ENCODE measurements around the gene HEG1. TPM values are rescaled to one million over a fixed set of nuclear protein-coding genes. Genes with fewer than 3 reads are reported as not detected.

HEG1 gene
- total RNA-seq, 1 experiment from 2014 or later: 57.9 TPM

- no peak overlapping the region for H3K4me3 ChIP-seq (ENCODE audit: low read length)
- H3K4me1 ChIP-seq (ENCODE audit: low read length): peaks cover 85% of the 10 kb centered on the region
- no peaks in the 10 kb centered on the region for H3K27me3 ChIP-seq (ENCODE audit: low read length)
- H3K4me2 ChIP-seq (ENCODE audit: low read depth, low read length, poor library complexity, severe bottlenecking): no peak overlapping the region
- H4K20me1 ChIP-seq (ENCODE audit: insufficient read depth, low read depth, low read length): peaks cover 18% of the 10 kb centered on the region; the same call in 1 of the 2 replicates
- H3K27ac ChIP-seq (ENCODE audit: low read length): peak overlapping the region; percentile 88; the same call in 1 of the 2 replicates
- H3K36me3 ChIP-seq (ENCODE audit: insufficient read depth, low read length): peaks cover 39% of the 10 kb centered on the region
- no peak for DNase-seq
- peaks cover 98% of the 10 kb centered on the region for H3K79me2 ChIP-seq (ENCODE audit: low read length)
- H3K9ac ChIP-seq (ENCODE audit: low read length): no peak overlapping the region
- H2AFZ ChIP-seq (ENCODE audit: low read length): no peak overlapping the region
- H3K9me2 ChIP-seq (replicated peaks; ENCODE audit: insufficient read depth, low read length): no peaks in the 10 kb centered on the region
- H3K9me3 ChIP-seq (ENCODE audit: low read length): no peaks in the 10 kb centered on the region
Observed at GRCh38 chr3:125050488-125051090, 5.2 kb downstream of the HEG1 start.

- peak overlapping the region; percentile 46 for H3K27ac ChIP-seq (ENCODE audit: low read length)
- H3K4me3 ChIP-seq (ENCODE audit: low read length): no peak overlapping the region
- no peak overlapping the region for H3K4me2 ChIP-seq (ENCODE audit: low read depth, low read length, poor library complexity, severe bottlenecking)
- peaks cover 58% of the 10 kb centered on the region for H3K36me3 ChIP-seq (ENCODE audit: insufficient read depth, low read length)
- no peak overlapping the region for H3K9ac ChIP-seq (ENCODE audit: low read length)
- H3K9me3 ChIP-seq (ENCODE audit: low read length): no peaks in the 10 kb centered on the region
- H2AFZ ChIP-seq (ENCODE audit: low read length): no peak overlapping the region
- no peak for DNase-seq
- no peaks in the 10 kb centered on the region for H3K27me3 ChIP-seq (ENCODE audit: low read length)
- peaks cover 97% of the 10 kb centered on the region for H3K4me1 ChIP-seq (ENCODE audit: low read length)
- peaks cover 16% of the 10 kb centered on the region; the same call in 1 of the 2 replicates for H4K20me1 ChIP-seq (ENCODE audit: insufficient read depth, low read depth, low read length)
- H3K79me2 ChIP-seq (ENCODE audit: low read length): peaks cover 100% of the 10 kb centered on the region
- H3K9me2 ChIP-seq (replicated peaks; ENCODE audit: insufficient read depth, low read length): no peaks in the 10 kb centered on the region
Observed at GRCh38 chr3:125048282-125048681, 7.5 kb downstream of the HEG1 start.

DNA sequence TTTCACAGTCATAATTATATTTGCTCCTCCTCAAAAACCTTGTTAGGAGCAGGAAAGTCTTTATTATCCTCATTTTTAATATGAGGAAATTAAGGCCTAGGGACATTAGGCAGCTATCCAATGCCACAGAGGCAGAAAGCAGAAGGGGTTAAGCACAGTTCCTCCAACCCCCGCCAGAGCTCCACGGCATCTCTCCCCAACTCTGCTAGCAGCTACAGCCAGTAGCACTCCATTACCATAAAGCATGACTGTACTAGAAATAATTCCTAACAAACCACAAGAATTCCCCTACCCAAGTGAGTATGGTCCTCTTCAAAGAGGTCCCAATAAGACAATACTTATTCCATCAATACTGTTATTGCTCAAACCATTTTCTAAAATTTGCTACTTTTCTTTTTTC is 9.8 kb downstream of the HEG1 start:
- no peaks in the 10 kb centered on the region for H3K27me3 ChIP-seq (ENCODE audit: low read length)
- H3K79me2 ChIP-seq (ENCODE audit: low read length): peaks cover 100% of the 10 kb centered on the region
- no peak overlapping the region for H3K27ac ChIP-seq (ENCODE audit: low read length)
- H3K9me3 ChIP-seq (ENCODE audit: low read length): no peaks in the 10 kb centered on the region
- H3K4me2 ChIP-seq (ENCODE audit: low read depth, low read length, poor library complexity, severe bottlenecking): no peak overlapping the region
- H3K4me1 ChIP-seq (ENCODE audit: low read length): peaks cover 95% of the 10 kb centered on the region
- no peak overlapping the region for H3K9ac ChIP-seq (ENCODE audit: low read length)
- peaks cover 46% of the 10 kb centered on the region for H3K36me3 ChIP-seq (ENCODE audit: insufficient read depth, low read length)
- DNase-seq: no peak
- peaks cover 11% of the 10 kb centered on the region; the same call in 1 of the 2 replicates for H4K20me1 ChIP-seq (ENCODE audit: insufficient read depth, low read depth, low read length)
- H3K4me3 ChIP-seq (ENCODE audit: low read length): no peak overlapping the region
- no peaks in the 10 kb centered on the region for H3K9me2 ChIP-seq (replicated peaks; ENCODE audit: insufficient read depth, low read length)
- no peak overlapping the region for H2AFZ ChIP-seq (ENCODE audit: low read length)

- H3K4me2 ChIP-seq (ENCODE audit: low read depth, low read length, poor library complexity, severe bottlenecking): no peak overlapping the region
- no peaks in the 10 kb centered on the region for H3K27me3 ChIP-seq (ENCODE audit: low read length)
- no peak overlapping the region for H3K4me3 ChIP-seq (ENCODE audit: low read length)
- H3K4me1 ChIP-seq (ENCODE audit: low read length): peaks cover 95% of the 10 kb centered on the region
- no peak for DNase-seq
- H3K27ac ChIP-seq (ENCODE audit: low read length): no peak overlapping the region; the same call in 1 of the 2 replicates
- peaks cover 40% of the 10 kb centered on the region for H3K36me3 ChIP-seq (ENCODE audit: insufficient read depth, low read length)
- no peaks in the 10 kb centered on the region for H3K9me3 ChIP-seq (ENCODE audit: low read length)
- H3K79me2 ChIP-seq (ENCODE audit: low read length): peaks cover 100% of the 10 kb centered on the region
- H4K20me1 ChIP-seq (ENCODE audit: insufficient read depth, low read depth, low read length): peaks cover 11% of the 10 kb centered on the region; the same call in 1 of the 2 replicates
- H3K9me2 ChIP-seq (replicated peaks; ENCODE audit: insufficient read depth, low read length): no peaks in the 10 kb centered on the region
- H3K9ac ChIP-seq (ENCODE audit: low read length): no peak overlapping the region
- no peak overlapping the region for H2AFZ ChIP-seq (ENCODE audit: low read length)
Observed at GRCh38 chr3:125045194-125045593, 10.6 kb downstream of the HEG1 start.

GRCh38 chr3:125043599-125044151 is 12.1 kb downstream of the HEG1 start:
- Histone ChIP-seq H3K4me2 (ENCODE audit: low read depth, low read length, poor library complexity, severe bottlenecking) (no peak overlapping the region), H3K27me3 (ENCODE audit: low read length) (no peaks in the 10 kb centered on the region), H4K20me1 (ENCODE audit: insufficient read depth, low read depth, low read length) (peaks cover 6% of the 10 kb centered on the region; the same call in 1 of the 2 replicates), H3K36me3 (ENCODE audit: insufficient read depth, low read length) (peaks cover 34% of the 10 kb centered on the region), H3K27ac (ENCODE audit: low read length) (0 out of 2 replicates have a peak overlapping the region, but pooled peaks have one; percentile 19), H3K4me1 (ENCODE audit: low read length) (peaks cover 97% of the 10 kb centered on the region), H3K9me3 (ENCODE audit: low read length) (no peaks in the 10 kb centered on the region), H3K79me2 (ENCODE audit: low read length) (peaks cover 100% of the 10 kb centered on the region), H3K4me3 (ENCODE audit: low read length) (no peak overlapping the region), H3K9me2 (replicated peaks; ENCODE audit: insufficient read depth, low read length) (no peaks in the 10 kb centered on the region), H2AFZ (ENCODE audit: low read length) (no peak overlapping the region), H3K9ac (ENCODE audit: low read length) (no peak overlapping the region)
- DNase-seq: no peak

DNA sequence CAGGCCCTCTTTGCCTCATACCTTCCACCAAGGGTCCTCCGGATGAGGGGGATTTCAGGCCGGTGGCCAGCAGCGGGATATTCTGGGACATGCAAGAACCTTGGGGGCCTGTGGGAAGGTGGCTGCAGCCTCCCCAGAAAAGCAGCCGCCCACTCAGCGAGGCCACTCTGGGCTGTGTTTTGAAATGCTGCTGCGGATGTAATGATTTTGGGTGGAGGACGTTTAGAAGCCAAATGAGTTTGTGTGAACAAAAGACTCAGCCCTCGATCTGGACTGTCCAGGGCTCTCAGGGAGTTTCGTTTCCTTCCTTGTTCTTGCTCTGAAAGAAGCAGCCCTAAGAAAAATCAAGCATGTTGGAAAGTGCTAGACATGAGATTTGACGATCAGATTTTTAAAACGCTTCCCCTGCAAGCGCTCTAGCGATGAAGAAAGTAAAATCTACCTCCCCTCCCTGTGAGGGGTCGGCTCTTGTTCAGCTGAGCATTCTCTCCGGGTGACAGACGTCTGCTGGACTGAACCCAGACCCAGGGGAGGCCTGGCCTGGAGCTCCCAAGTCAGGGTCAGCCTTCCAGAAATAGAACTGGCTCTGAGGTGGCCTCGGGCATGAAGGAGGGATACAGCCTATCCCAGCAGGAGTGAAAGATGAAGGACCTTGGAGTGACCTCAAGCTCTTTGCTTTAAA is 12.9 kb downstream of the HEG1 start:
- Histone ChIP-seq H3K79me2 (ENCODE audit: low read length) (peaks cover 100% of the 10 kb centered on the region), H3K36me3 (ENCODE audit: insufficient read depth, low read length) (peaks cover 35% of the 10 kb centered on the region), H3K4me2 (ENCODE audit: low read depth, low read length, poor library complexity, severe bottlenecking) (peak overlapping the region; percentile 8), H3K4me3 (ENCODE audit: low read length) (no peak overlapping the region), H3K9me3 (ENCODE audit: low read length) (no peaks in the 10 kb centered on the region), H3K9me2 (replicated peaks; ENCODE audit: insufficient read depth, low read length) (no peaks in the 10 kb centered on the region), H3K27me3 (ENCODE audit: low read length) (no peaks in the 10 kb centered on the region), H3K4me1 (ENCODE audit: low read length) (peaks cover 97% of the 10 kb centered on the region), H3K9ac (ENCODE audit: low read length) (no peak overlapping the region; the same call in 1 of the 2 replicates), H3K27ac (ENCODE audit: low read length) (peak overlapping the region; percentile 21), H4K20me1 (ENCODE audit: insufficient read depth, low read depth, low read length) (peaks cover 6% of the 10 kb centered on the region; the same call in 1 of the 2 replicates), H2AFZ (ENCODE audit: low read length) (no peak overlapping the region)
- DNase-seq: no peak

DNA sequence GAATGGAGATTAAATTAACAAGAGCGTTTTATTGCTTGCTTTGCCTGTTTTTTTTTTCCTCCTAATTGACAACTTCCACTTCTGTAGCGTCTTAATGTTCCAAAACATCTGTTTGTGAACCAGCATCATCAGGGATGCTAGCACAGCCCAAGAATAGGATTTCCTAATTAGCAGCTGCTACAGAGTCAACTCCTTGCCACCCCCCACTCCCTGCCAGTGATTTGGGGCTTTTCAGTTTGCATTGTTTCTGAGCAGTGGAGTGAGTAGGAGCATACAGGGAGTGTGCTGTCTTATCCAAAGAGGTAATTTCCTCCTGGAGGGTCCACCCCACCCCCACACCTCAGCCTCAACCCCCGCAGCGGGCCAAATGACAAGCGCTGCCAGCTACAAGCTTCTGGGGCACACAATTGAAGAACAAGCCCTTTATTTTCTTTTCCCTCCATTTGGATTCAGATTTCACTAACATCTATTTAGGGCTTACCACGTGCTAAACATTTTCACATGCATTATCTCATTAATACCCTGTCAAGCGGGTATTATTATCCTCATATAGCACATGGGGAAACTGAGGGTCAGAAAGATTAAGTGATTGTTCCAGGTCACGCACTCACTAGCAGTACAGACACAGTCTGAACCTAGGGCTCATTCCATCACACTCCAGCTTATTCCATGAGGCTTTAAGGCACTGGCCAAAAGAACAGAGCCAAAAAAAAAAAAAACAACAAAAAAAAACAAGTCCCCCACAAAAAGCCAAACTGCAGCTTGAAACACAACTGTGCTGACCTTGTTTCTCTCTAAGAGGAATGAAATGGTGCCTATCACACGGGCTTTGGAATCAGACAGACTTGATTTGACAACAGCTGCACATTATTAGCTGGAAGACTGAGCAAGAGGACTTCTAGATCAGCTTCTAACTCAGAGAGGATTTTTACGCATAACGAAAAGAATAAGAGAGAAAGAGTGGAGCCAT is 16.4 kb downstream of the HEG1 start:
- Histone ChIP-seq H3K27ac (ENCODE audit: low read length) (peak overlapping the region; percentile 35; the same call in 1 of the 2 replicates), H3K4me1 (ENCODE audit: low read length) (peaks cover 95% of the 10 kb centered on the region), H3K9ac (ENCODE audit: low read length) (no peak overlapping the region), H3K9me3 (ENCODE audit: low read length) (no peaks in the 10 kb centered on the region), H2AFZ (ENCODE audit: low read length) (no peak overlapping the region), H3K79me2 (ENCODE audit: low read length) (peaks cover 100% of the 10 kb centered on the region), H3K9me2 (replicated peaks; ENCODE audit: insufficient read depth, low read length) (no peaks in the 10 kb centered on the region), H4K20me1 (ENCODE audit: insufficient read depth, low read depth, low read length) (no peaks in the 10 kb centered on the region; the same call in 1 of the 2 replicates), H3K4me2 (ENCODE audit: low read depth, low read length, poor library complexity, severe bottlenecking) (peak overlapping the region; percentile 2), H3K4me3 (ENCODE audit: low read length) (no peak overlapping the region), H3K27me3 (ENCODE audit: low read length) (no peaks in the 10 kb centered on the region), H3K36me3 (ENCODE audit: insufficient read depth, low read length) (peaks cover 25% of the 10 kb centered on the region; the same call in 1 of the 2 replicates)
- DNase-seq: no peak
